H1 (cell line): ENCODE measurements around the gene DPT. TPM values are rescaled to one million over a fixed set of nuclear protein-coding genes. Genes with fewer than 3 reads are reported as not detected.

Experiments
- ATF3 ChIP-seq: IDR thresholded peaks from 2 replicates; pipeline ENCODE4 v1.6.1; 2011; ENCODE audit warnings: low read depth, mild to moderate bottlenecking, low read length; ENCODE audit not compliant: insufficient read depth
- CHD7 ChIP-seq: fragments of 300-600 bp; sonication (generic); IDR thresholded peaks from 2 replicates; pipeline ENCODE4 v1.7.1; 2012; ENCODE audit warnings: low read length, moderate library complexity, mild to moderate bottlenecking, inconsistent platforms; ENCODE audit not compliant: insufficient replicate concordance
- KDM5A ChIP-seq: fragments of 200-600 bp; IDR thresholded peaks from 2 replicates; pipeline ENCODE4 v1.7.1; 2012; ENCODE audit warnings: mild to moderate bottlenecking, low read length, inconsistent platforms, mixed read lengths
- RBBP5 ChIP-seq: IDR thresholded peaks from 2 replicates; pipeline ENCODE4 v1.7.1; 2012; ENCODE audit warnings: low read depth, mild to moderate bottlenecking, inconsistent platforms, low read length, moderate library complexity, borderline replicate concordance
- RNF2 ChIP-seq: fragments of 200-900, 300-1000 bp; sonication (generic); IDR thresholded peaks from 2 replicates; pipeline ENCODE4 v1.7.1; 2016; ENCODE audit warnings: borderline replicate concordance, low read depth, mild to moderate bottlenecking, antibody characterized with exemption, low read length; ENCODE audit not compliant: poor library complexity, severe bottlenecking; ENCODE audit errors: missing control alignments
- SIN3A ChIP-seq, 2 experiments: IDR thresholded peaks in 1 of 2; conservative IDR thresholded peaks in 1 of 2; 2 replicates each; pipeline ENCODE4 v1.6.1; 2011 to 2012; ENCODE audit warnings: low read length in 2 of 2, improper control_type of control experiment in 1 of 2, low read depth in 1 of 2, mild to moderate bottlenecking in 1 of 2
- polyA plus RNA-seq, 7 experiments: library from polyadenylated mRNA; depleted of rRNA in 3 of 7; stranded (reverse) in 5 of 7; unstranded in 2 of 7; fragments of >200 nt in 5 of 7; fragments of 200-250 nt in 2 of 7; gene quantifications; 1 replicate in 5 of 7; 2 replicates in 1 of 7; 4 replicates in 1 of 7; pipeline versions ENCODE4 v1.2.1 to v1.2.3, GENCODE V29; 2011 to 2013; ENCODE audit warnings: missing spikeins in 2 of 7, mixed read lengths in 2 of 7
- total RNA-seq: library from RNA; stranded (reverse); fragmentation: NEBNext Ultra II Directional; extraction: Animal tissue kit (Norgen Biotek cat#: 25700); gene quantifications from 2 replicates; pipeline ENCODE4 v1.2.1, GENCODE V29; 2021

The DPT gene
- total and polyA plus RNA-seq, 2 of the 8 experiments (the other 6 are each of a cell fraction or from before 2014, with no cell fraction given), result not detected

GRCh38 chr1:168708698-168709404 lies 20.2 kb downstream of the DPT start (continued):
- TF ChIP-seq CHD7 (no peak), RNF2 (no peak), SIN3A (conservative IDR thresholded peaks at IDR 0.05 in 1 of 2, IDR thresholded peaks at IDR 0.05 in 1 of 2; ENCODE audit: low read depth in 1 of 2, low read length in 2 of 2) (no peak), ATF3 (no peak), RBBP5 (no peak), KDM5A (no peak)
